AG09319 (cell line): ENCODE results near the gene ARHGEF3.

Experiments
- DNase-seq: peaks from one replicate; pipeline ENCODE4 v3.0.0-alpha.2; 2010; ENCODE audit warnings: low read depth; ENCODE audit errors: extremely low read depth
- TF ChIP-seq, protein P1 (sequence below): IDR thresholded peaks from 2 replicates; pipeline ENCODE4 v1.5.1; 2011; ENCODE audit warnings: low read depth, mild to moderate bottlenecking, inconsistent platforms, low read length, moderate library complexity

Gene ARHGEF3

DNA sequence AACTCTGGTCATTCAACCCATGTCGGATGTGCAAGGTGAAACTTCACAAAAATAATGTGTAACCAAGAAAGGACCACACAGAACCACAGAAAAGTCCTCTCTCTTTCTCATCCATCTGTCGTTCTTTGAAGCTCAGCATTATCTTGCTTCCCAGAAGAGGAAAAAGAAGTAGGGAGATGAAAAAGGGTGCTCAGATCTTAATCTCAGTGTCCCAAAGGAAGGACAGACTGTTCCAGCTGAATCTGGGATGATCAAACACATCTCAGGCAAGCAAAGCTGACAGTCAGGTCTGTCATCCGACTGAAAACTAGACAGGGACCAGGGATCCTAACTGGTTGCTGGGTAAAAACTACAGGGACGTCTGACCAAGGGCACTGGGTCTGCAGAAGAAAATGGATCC is 16.2 kb downstream of the ARHGEF3 start:
- TF ChIP-seq, protein P1, sequence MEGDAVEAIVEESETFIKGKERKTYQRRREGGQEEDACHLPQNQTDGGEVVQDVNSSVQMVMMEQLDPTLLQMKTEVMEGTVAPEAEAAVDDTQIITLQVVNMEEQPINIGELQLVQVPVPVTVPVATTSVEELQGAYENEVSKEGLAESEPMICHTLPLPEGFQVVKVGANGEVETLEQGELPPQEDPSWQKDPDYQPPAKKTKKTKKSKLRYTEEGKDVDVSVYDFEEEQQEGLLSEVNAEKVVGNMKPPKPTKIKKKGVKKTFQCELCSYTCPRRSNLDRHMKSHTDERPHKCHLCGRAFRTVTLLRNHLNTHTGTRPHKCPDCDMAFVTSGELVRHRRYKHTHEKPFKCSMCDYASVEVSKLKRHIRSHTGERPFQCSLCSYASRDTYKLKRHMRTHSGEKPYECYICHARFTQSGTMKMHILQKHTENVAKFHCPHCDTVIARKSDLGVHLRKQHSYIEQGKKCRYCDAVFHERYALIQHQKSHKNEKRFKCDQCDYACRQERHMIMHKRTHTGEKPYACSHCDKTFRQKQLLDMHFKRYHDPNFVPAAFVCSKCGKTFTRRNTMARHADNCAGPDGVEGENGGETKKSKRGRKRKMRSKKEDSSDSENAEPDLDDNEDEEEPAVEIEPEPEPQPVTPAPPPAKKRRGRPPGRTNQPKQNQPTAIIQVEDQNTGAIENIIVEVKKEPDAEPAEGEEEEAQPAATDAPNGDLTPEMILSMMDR = no peak
- no peak for DNase-seq

DNA sequence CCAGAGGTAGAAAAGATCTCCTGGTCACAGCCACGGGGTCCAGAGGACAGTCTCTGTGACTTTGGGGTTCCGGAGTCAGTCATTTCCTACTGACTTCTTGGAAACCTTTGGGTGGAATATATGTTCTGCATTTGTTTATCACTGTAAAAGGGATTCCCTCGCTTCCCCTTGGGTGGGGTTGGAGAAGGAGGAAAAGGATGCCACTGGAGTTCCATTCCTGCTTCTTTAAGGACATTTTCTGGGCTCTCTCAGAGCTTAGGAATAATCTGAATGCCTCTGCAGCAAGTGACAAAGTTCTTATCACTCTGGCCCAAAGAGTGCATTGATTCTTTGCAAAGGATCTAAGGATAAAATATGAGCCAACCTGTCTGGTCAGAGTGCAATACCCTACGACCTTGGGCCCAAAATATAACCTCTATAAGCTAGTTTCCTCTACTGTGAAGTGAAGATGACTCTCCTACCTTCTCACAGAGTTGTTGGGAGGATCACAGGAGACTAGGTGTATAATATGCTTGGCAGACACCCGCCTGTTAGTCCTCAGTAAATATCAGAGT is 17.2 kb downstream of the ARHGEF3 start:
- TF ChIP-seq, protein P1 = no peak

DNA sequence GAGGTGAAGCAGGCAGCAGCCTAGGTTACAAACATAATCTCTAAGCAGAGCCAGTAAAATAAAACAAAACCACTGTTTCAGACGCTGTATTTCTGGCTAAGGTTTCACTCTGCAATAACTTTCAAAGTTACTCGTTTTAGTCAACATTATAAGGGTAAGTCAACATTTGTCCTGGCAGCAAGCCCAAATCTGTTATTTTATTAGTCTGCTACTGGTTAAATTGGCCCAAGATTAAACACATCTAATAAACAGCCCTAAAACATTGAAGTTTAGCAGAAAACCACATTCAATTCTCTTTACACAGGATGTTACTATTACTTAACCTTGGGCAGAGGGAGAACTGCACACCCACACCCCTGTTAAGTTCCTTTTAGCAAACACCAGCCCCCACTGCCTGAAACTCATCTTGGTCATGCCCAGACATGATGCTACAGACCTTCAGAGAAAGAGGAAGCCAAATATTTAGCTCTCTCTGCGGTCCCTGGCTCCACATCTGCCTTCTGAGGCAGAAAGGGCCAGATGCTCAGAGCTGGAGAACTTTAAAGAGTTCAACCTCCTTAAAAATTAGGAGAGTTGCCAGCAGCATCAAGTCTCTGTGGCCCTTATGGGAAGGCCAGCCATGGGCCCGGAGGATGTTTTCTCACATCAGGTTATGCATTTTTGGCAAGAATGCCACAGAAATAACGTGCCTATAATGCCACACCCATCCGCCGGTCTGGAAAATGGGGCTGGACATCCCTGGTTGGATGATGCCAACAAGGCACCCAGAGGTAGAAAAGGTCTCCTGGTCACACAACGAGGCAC is 17.9 kb downstream of the ARHGEF3 start:
- DNase-seq = peak; percentile 66
- TF ChIP-seq, protein P1 = no peak

More for the DNA sequence above, 17.2 kb downstream of the ARHGEF3 start:
- no peak for DNase-seq

DNA sequence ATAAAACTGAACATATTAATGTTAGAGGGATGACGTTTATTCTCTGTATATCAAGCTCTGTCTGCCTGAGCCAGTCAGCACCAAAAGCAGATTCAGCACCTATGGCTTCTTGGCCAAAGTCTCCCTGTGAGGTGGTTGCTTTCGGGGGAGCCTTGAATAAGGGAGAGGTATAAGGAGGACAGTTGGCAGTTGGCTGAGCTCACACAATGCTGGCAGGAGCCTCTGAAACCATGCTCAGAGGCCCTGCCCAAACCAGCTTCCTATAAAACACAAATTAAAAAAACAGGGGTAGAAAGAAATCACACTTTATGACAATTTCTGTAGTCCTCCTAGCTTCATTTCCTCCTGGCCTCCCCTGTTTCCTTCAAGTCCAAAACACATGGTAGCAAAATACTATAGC is 18.8 kb downstream of the ARHGEF3 start:
- no peak for DNase-seq
- TF ChIP-seq, protein P1 = no peak

DNA sequence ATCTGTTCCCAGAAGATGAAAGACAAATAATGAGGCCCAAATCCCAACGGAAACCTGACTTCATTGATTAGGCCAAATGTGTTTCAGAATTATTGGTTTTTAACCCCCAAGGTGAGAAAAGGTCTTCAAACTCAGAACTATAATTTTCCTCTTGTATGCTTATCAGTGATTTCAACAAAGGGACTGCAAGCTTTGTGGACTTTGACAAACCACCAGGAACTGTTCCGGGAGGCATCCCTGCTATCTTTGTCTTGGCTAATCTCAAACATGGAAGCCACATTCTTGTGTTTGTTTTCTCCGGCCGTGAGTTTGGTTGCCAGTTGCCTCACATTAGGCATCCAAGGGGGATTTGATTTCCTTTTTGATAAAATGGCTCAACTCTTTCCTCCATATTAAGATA is 19.5 kb downstream of the ARHGEF3 start:
- DNase-seq = no peak
- TF ChIP-seq, protein P1 = no peak

DNA sequence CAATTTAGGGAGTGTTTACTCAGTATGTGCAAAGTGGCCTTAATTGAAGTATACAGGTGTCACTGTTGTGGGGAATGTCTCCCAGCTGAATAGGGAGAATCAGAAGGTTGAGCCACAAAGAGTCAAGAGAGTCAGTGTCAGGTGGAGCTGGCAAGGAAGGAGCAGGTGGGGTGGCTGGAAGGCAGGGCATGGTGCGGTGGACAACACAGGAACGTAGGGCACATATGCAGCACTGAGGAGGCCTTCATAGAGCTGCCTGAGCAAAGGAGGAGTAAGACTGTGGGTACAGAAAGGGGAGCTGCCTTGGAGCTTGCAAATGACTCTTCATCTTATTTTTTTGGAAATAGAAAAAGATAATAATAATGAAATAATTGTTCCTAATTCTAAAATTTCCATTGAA is 20.0 kb downstream of the ARHGEF3 start:
- TF ChIP-seq, protein P1 = no peak
- no peak for DNase-seq

DNA sequence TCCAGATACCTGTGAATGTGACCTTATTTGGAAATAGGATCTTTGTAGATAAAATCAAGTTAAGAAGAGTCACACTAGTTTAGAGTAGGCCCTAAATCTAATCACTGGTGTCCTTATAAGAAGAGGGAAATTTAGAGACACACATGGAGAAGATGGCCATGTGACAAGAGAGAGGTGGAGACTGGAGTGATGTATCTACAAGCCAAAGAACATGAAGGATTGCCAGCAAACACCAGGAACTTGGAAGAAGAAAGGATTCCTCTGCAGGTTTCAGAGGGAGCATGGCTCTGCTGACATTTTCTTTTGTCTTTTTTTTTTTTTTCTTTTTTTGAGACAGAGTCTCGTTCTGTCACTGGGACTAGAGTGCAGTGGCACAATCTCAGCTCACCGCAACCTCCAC is 20.8 kb downstream of the ARHGEF3 start:
- DNase-seq = no peak
- TF ChIP-seq, protein P1 = no peak
